ENCODE data around the gene OTOF. TPM values are rescaled to one million over a fixed set of nuclear protein-coding genes. Genes with fewer than 3 reads are reported as not detected.

OTOF gene
- total RNA-seq, 1 donor from 2014 or later: 9.8 TPM

DNA sequence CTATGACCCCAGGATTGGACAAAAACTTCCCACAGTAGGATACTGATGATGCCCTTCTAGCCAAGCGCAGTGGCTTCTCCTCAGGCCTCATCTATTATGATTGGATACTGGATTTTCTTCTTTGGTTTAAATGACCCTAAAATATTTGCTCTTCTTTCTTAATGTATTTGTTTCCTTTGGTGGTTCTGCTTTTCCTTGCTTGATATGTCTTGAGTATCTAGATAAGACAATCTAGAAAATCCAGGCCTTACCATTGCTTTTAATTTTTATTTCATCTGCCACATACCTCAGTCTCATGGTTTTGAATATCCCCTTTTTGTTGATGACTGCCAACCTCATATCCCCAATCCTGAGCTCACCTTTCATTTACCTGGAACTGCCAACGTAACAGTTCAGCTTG lies 35.6 kb downstream of the OTOF start:
- no peaks in the 10 kb centered on the region for H3K36me3 Mint-ChIP-seq (ENCODE audit: low read depth)
- no peak overlapping the region for H3K27ac Mint-ChIP-seq
- intact Hi-C loops (cut with micrococcal nuclease): no loop called here
- H3K27me3 Mint-ChIP-seq (ENCODE audit: low read depth): peaks cover 12% of the 10 kb centered on the region
- H3K4me3 Mint-ChIP-seq (ENCODE audit: low read depth): no peak overlapping the region
- H3K4me1 Mint-ChIP-seq (ENCODE audit: low read depth): peaks cover 3% of the 10 kb centered on the region
- H3K9me3 Mint-ChIP-seq: no peaks in the 10 kb centered on the region
- DNase-seq (ENCODE audit: low spot score): no peak

GRCh38 chr2:26438926-26439325 lies 39.0 kb downstream of the OTOF start:
- Mint-ChIP-seq H3K4me3 (ENCODE audit: low read depth) (no peak overlapping the region), H3K27me3 (ENCODE audit: low read depth) (peaks cover 16% of the 10 kb centered on the region), H3K36me3 (ENCODE audit: low read depth) (no peaks in the 10 kb centered on the region), H3K27ac (no peak overlapping the region), H3K4me1 (ENCODE audit: low read depth) (peaks cover 3% of the 10 kb centered on the region), H3K9me3 (no peaks in the 10 kb centered on the region)
- no peak for DNase-seq (ENCODE audit: low spot score)
- intact Hi-C loops (cut with micrococcal nuclease): no loop called here

DNA sequence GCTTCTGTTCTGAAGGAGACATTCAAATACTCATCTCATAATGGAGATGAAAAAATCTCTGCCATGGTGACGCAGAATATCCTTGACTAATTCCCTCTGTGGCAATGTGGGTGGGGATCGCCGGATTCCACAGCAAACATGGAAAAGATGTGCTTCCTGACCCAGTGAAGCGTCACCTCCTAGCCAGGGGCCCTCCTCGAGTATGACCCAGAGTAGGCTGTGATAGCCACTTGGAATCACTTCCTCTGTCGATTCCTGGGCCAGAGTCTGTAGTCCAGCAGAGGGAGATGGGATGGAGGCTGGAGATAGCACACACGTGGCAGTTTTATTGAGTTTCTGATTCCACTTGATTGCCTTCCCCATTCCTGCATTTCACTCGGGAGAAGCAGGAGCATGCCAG lies 39.4 kb downstream of the OTOF start:
- peaks cover 3% of the 10 kb centered on the region for H3K4me1 Mint-ChIP-seq (ENCODE audit: low read depth)

DNA sequence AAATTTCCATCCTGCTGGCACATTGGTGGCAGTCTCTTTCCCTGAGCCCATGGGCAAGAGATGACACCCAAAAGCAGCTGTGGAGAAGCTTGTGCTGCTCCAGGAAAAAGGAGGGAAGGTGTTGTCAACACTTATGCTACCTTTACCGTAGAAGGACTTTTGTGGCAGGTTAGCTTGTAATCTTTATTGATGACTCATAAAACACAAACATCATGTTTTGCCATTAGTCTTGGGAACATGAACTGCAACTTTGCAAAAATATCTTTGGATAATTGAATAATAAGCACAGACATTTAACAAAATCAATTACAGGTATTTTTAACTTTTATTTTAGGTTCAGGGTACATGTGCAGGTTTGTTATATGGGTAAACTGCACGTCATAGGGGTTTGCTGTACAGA lies 42.8 kb downstream of the OTOF start:
- Mint-ChIP-seq H3K9me3 (no peaks in the 10 kb centered on the region), H3K4me1 (ENCODE audit: low read depth) (peaks cover 4% of the 10 kb centered on the region), H3K36me3 (ENCODE audit: low read depth) (no peaks in the 10 kb centered on the region), H3K27ac (no peak overlapping the region), H3K27me3 (ENCODE audit: low read depth) (peaks cover 22% of the 10 kb centered on the region), H3K4me3 (ENCODE audit: low read depth) (no peak overlapping the region)
- intact Hi-C loops (cut with micrococcal nuclease): no loop called here
- DNase-seq (ENCODE audit: low spot score): no peak

More for the DNA sequence above, 39.4 kb downstream of the OTOF start:
- Mint-ChIP-seq H3K4me3 (ENCODE audit: low read depth) (no peak overlapping the region), H3K36me3 (ENCODE audit: low read depth) (no peaks in the 10 kb centered on the region), H3K27me3 (ENCODE audit: low read depth) (peaks cover 19% of the 10 kb centered on the region), H3K9me3 (no peaks in the 10 kb centered on the region), H3K27ac (no peak overlapping the region)
- DNase-seq (ENCODE audit: low spot score): no peak
- intact Hi-C loops (cut with micrococcal nuclease): no loop called here

DNA sequence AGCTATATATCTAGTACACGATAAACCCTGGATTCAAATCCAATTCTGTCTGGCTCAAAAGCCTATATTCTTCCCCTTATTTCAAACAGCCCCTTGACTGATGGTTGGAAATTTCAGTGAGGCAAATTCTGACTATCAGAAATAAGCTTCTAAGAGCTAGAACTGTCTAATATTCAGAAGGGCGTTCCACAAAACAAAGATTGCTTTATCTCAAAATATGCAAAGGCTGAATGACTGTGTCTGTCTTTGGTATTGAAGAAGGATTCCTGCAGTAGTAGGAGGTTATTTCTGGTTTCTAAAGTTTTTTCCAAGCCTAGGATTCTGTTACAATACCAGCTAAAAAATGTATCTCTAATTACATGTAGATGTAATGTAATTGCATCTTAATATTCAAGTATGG lies 45.1 kb downstream of the OTOF start:
- Mint-ChIP-seq H3K4me3 (ENCODE audit: low read depth) (no peak overlapping the region), H3K9me3 (no peaks in the 10 kb centered on the region), H3K27me3 (ENCODE audit: low read depth) (peaks cover 18% of the 10 kb centered on the region), H3K4me1 (ENCODE audit: low read depth) (peaks cover 1% of the 10 kb centered on the region), H3K27ac (no peak overlapping the region), H3K36me3 (ENCODE audit: low read depth) (no peaks in the 10 kb centered on the region)
- intact Hi-C loops (cut with micrococcal nuclease): no loop called here
- DNase-seq (ENCODE audit: low spot score): no peak

- intact Hi-C loops (cut with micrococcal nuclease): no loop called here
- H3K27me3 Mint-ChIP-seq (ENCODE audit: low read depth): peaks cover 21% of the 10 kb centered on the region
- H3K4me1 Mint-ChIP-seq (ENCODE audit: low read depth): peaks cover 1% of the 10 kb centered on the region
- H3K4me3 Mint-ChIP-seq (ENCODE audit: low read depth): no peak overlapping the region
- no peak overlapping the region for H3K27ac Mint-ChIP-seq
- no peak for DNase-seq (ENCODE audit: low spot score)
- H3K36me3 Mint-ChIP-seq (ENCODE audit: low read depth): no peaks in the 10 kb centered on the region
- no peaks in the 10 kb centered on the region for H3K9me3 Mint-ChIP-seq
Observed at GRCh38 chr2:26432363-26432762, 45.6 kb downstream of the OTOF start.

- Mint-ChIP-seq H3K27ac (no peak overlapping the region), H3K9me3 (no peaks in the 10 kb centered on the region), H3K4me3 (ENCODE audit: low read depth) (no peak overlapping the region), H3K27me3 (ENCODE audit: low read depth) (peaks cover 24% of the 10 kb centered on the region), H3K4me1 (ENCODE audit: low read depth) (peaks cover 1% of the 10 kb centered on the region), H3K36me3 (ENCODE audit: low read depth) (no peaks in the 10 kb centered on the region)
- intact Hi-C loops (cut with micrococcal nuclease): no loop called here
- no peak for DNase-seq (ENCODE audit: low spot score)
Observed at GRCh38 chr2:26430826-26431225, 47.1 kb downstream of the OTOF start.

GRCh38 chr2:26429779-26430578 lies 47.9 kb downstream of the OTOF start:
- peaks cover 1% of the 10 kb centered on the region for H3K4me1 Mint-ChIP-seq (ENCODE audit: low read depth)
- H3K9me3 Mint-ChIP-seq: no peaks in the 10 kb centered on the region
- intact Hi-C loops (cut with micrococcal nuclease): no loop called here
- no peaks in the 10 kb centered on the region for H3K36me3 Mint-ChIP-seq (ENCODE audit: low read depth)
- peaks cover 21% of the 10 kb centered on the region for H3K27me3 Mint-ChIP-seq (ENCODE audit: low read depth)
- H3K4me3 Mint-ChIP-seq (ENCODE audit: low read depth): no peak overlapping the region
- H3K27ac Mint-ChIP-seq: no peak overlapping the region
- no peak for DNase-seq (ENCODE audit: low spot score)

- H3K27ac Mint-ChIP-seq: no peak overlapping the region
- H3K4me1 Mint-ChIP-seq (ENCODE audit: low read depth): peaks cover 1% of the 10 kb centered on the region
- no peak overlapping the region for H3K4me3 Mint-ChIP-seq (ENCODE audit: low read depth)
- no peaks in the 10 kb centered on the region for H3K9me3 Mint-ChIP-seq
- no peaks in the 10 kb centered on the region for H3K36me3 Mint-ChIP-seq (ENCODE audit: low read depth)
- intact Hi-C loops (cut with micrococcal nuclease): no loop called here
- DNase-seq (ENCODE audit: low spot score): no peak
- peaks cover 21% of the 10 kb centered on the region for H3K27me3 Mint-ChIP-seq (ENCODE audit: low read depth)
Observed at GRCh38 chr2:26428846-26429245, 49.1 kb downstream of the OTOF start.

DNA sequence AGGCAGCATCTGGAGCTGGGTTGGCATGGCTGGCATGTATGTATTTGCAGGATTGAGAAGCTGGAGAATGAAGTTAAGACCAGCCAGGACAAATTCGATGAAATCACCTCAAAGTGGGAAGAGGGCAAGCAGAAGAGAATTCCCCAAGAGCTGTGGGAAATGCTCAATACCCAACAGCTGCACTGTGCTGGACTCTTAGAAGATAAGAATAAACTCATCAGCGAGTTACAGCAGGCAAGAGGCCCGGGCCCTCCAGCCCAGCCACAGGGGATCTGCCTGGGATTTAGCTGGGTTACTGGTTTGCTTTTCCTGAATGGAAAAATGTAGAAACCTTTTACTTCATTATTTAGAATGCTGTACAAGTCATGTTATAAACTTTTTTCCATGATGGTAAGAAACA lies 53.7 kb downstream of the OTOF start:
- DNase-seq (ENCODE audit: low spot score): no peak
- Mint-ChIP-seq H3K4me1 (ENCODE audit: low read depth) (no peaks in the 10 kb centered on the region), H3K27me3 (ENCODE audit: low read depth) (peaks cover 17% of the 10 kb centered on the region), H3K27ac (no peak overlapping the region), H3K36me3 (ENCODE audit: low read depth) (no peaks in the 10 kb centered on the region), H3K9me3 (no peaks in the 10 kb centered on the region), H3K4me3 (ENCODE audit: low read depth) (no peak overlapping the region)
- intact Hi-C loops (cut with micrococcal nuclease): no loop called here

DNA sequence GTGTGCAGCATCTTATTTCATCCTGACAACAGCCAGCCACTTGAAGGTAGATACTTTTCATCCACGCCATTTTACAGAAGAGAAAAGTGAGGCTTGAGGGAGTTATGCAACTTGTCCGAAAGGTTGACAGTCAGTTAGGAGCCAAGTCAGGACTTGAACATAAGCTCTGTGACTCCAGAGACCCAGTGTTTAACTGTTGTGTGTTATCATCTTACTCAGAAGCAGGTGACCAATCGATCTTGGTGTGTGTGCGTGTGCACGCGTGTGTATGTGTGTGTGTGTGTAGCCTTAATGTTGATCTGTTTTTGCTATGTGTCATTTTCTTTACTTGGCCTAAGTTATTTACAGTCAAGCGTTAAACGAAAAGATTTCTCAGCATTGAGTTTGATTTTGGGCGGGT lies 54.2 kb downstream of the OTOF start:
- intact Hi-C loops (cut with micrococcal nuclease): no loop called here

DNA sequence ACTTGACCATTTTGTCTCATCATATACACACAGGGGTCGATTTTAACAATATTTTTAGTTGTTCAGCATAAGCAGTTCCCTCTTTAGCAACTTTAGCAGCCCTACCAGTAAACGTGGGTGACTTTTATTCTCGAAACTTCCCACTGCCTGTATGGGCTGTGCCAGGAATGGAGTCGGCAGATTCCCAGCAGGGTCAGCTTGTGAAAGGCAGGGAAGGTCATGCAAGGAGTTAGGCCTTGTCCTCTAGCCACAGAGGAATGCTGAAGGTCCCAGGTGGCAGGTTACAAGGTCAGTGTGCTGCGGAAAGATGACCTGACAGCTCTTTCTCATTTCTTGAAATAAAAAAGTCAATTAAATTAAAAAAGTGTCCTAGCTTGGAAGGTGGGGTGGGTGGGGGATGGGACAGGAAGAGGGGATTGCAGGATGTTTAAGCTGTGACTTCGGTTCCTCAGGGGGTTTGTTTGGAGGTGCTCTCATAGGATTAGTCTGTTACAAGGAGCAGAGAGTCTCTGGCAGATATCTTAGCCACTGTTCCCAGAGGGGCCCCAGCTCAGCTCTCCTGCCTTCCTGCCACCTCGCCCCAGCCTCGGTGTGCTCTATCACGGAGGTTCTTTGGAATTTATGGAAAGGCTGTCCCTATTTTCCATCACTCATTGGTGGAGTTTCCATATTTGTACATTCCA lies 54.8 kb downstream of the OTOF start:
- no peak overlapping the region for H3K4me3 Mint-ChIP-seq (ENCODE audit: low read depth)
- H3K27ac Mint-ChIP-seq: no peak overlapping the region
- no peaks in the 10 kb centered on the region for H3K4me1 Mint-ChIP-seq (ENCODE audit: low read depth)
- peaks cover 19% of the 10 kb centered on the region for H3K27me3 Mint-ChIP-seq (ENCODE audit: low read depth)
- intact Hi-C loops (cut with micrococcal nuclease): no loop called here
- H3K36me3 Mint-ChIP-seq (ENCODE audit: low read depth): no peaks in the 10 kb centered on the region
- no peaks in the 10 kb centered on the region for H3K9me3 Mint-ChIP-seq
- DNase-seq (ENCODE audit: low spot score): no peak

More for the DNA sequence above, 54.2 kb downstream of the OTOF start:
- H3K27ac Mint-ChIP-seq: no peak overlapping the region
- H3K9me3 Mint-ChIP-seq: no peaks in the 10 kb centered on the region
- H3K4me3 Mint-ChIP-seq (ENCODE audit: low read depth): no peak overlapping the region
- DNase-seq (ENCODE audit: low spot score): no peak
- H3K27me3 Mint-ChIP-seq (ENCODE audit: low read depth): peaks cover 17% of the 10 kb centered on the region
- H3K36me3 Mint-ChIP-seq (ENCODE audit: low read depth): no peaks in the 10 kb centered on the region
- no peaks in the 10 kb centered on the region for H3K4me1 Mint-ChIP-seq (ENCODE audit: low read depth)

- H3K4me3 Mint-ChIP-seq (ENCODE audit: low read depth): no peak overlapping the region
- no peaks in the 10 kb centered on the region for H3K36me3 Mint-ChIP-seq (ENCODE audit: low read depth)
- intact Hi-C loops (cut with micrococcal nuclease): no loop called here
- no peaks in the 10 kb centered on the region for H3K4me1 Mint-ChIP-seq (ENCODE audit: low read depth)
- H3K9me3 Mint-ChIP-seq: no peaks in the 10 kb centered on the region
- no peak overlapping the region for H3K27ac Mint-ChIP-seq
- peaks cover 21% of the 10 kb centered on the region for H3K27me3 Mint-ChIP-seq (ENCODE audit: low read depth)
- no peak for DNase-seq (ENCODE audit: low spot score)
Observed at GRCh38 chr2:26421961-26422360, 56.0 kb downstream of the OTOF start.
